Mesothelial cell of epicardium (in vitro differentiated cells): ENCODE results near the gene ELMO1. TPM values are rescaled to one million over a fixed set of nuclear protein-coding genes. Genes with fewer than 3 reads are reported as not detected.

Source experiments
- DNase-seq, 2 experiments: peaks; one replicate each; pipeline ENCODE4 v3.0.0; 2021; ENCODE audit warnings: low spot score in 2 of 2; ENCODE audit not compliant: unreplicated experiment in 2 of 2
- H3K27ac Mint-ChIP-seq: 2 replicates; pipeline ENCODE4 v1.8.0; 2021; ENCODE audit warnings: mixed read lengths
- H3K27me3 Mint-ChIP-seq: 2 replicates; pipeline ENCODE4 v1.8.0; 2021; ENCODE audit warnings: low read depth, mixed read lengths
- H3K36me3 Mint-ChIP-seq: 2 replicates; pipeline ENCODE4 v1.8.0; 2021; ENCODE audit warnings: mixed read lengths
- H3K4me1 Mint-ChIP-seq: 2 replicates; pipeline ENCODE4 v1.8.0; 2021; ENCODE audit warnings: mixed read lengths
- H3K4me3 Mint-ChIP-seq: 2 replicates; pipeline ENCODE4 v1.8.0; 2021; ENCODE audit warnings: mild to moderate bottlenecking, moderate library complexity, mixed read lengths
- H3K9me3 Mint-ChIP-seq: 2 replicates; pipeline ENCODE4 v1.8.0; 2021; ENCODE audit warnings: mixed read lengths
- CTCF ChIP-seq: fragments of 200-600 bp; sonication (generic); IDR thresholded peaks from one replicate; pipeline ENCODE4 v1.5.0; 2021; ENCODE audit warnings: antibody characterized with exemption; ENCODE audit not compliant: unreplicated experiment
- total RNA-seq: library from RNA; stranded (reverse); gene quantifications from 3 replicates; pipeline ENCODE4 v1.2.1, GENCODE V29; 2021

ELMO1 gene
- total RNA-seq, 1 donor from 2014 or later, result 9.6 TPM

- H3K4me3 Mint-ChIP-seq, result no peak overlapping the region
- H3K27me3 Mint-ChIP-seq, result no peaks in the 10 kb centered on the region
- H3K36me3 Mint-ChIP-seq, result no peaks in the 10 kb centered on the region
- H3K4me1 Mint-ChIP-seq, result peaks cover 20% of the 10 kb centered on the region
- no peaks in the 10 kb centered on the region for H3K9me3 Mint-ChIP-seq
- TF ChIP-seq CTCF, result no peak
- H3K27ac Mint-ChIP-seq, result no peak overlapping the region
- DNase-seq, result no peak
These were observed 544.6 kb downstream of the ELMO1 start for GRCh38 chr7:36904101-36904500.

- Mint-ChIP-seq H3K4me1 (peaks cover 11% of the 10 kb centered on the region), H3K27ac (no peak overlapping the region), H3K9me3 (no peaks in the 10 kb centered on the region), H3K36me3 (no peaks in the 10 kb centered on the region), H3K4me3 (no peak overlapping the region), H3K27me3 (no peaks in the 10 kb centered on the region)
- TF ChIP-seq CTCF, result no peak
- no peak for DNase-seq
These were observed 547.5 kb downstream of the ELMO1 start for GRCh38 chr7:36900988-36901710.

GRCh38 chr7:36898186-36898585 is 550.5 kb downstream of the ELMO1 start:
- H3K4me3 Mint-ChIP-seq, result no peak overlapping the region
- DNase-seq, result no peak
- no peak overlapping the region for H3K27ac Mint-ChIP-seq
- no peak for TF ChIP-seq CTCF
- no peaks in the 10 kb centered on the region for H3K27me3 Mint-ChIP-seq
- H3K4me1 Mint-ChIP-seq, result peaks cover 2% of the 10 kb centered on the region
- no peaks in the 10 kb centered on the region for H3K36me3 Mint-ChIP-seq
- H3K9me3 Mint-ChIP-seq, result no peaks in the 10 kb centered on the region

- H3K27me3 Mint-ChIP-seq, result no peaks in the 10 kb centered on the region
- H3K9me3 Mint-ChIP-seq, result no peaks in the 10 kb centered on the region
- no peak overlapping the region for H3K27ac Mint-ChIP-seq
- TF ChIP-seq CTCF, result no peak
- no peaks in the 10 kb centered on the region for H3K36me3 Mint-ChIP-seq
- no peak for DNase-seq
- peaks cover 2% of the 10 kb centered on the region for H3K4me1 Mint-ChIP-seq
- no peak overlapping the region for H3K4me3 Mint-ChIP-seq
These were observed 551.6 kb downstream of the ELMO1 start for GRCh38 chr7:36896956-36897590.

- Mint-ChIP-seq H3K27me3 (no peaks in the 10 kb centered on the region), H3K9me3 (no peaks in the 10 kb centered on the region), H3K27ac (no peak overlapping the region), H3K4me3 (no peak overlapping the region), H3K4me1 (peaks cover 2% of the 10 kb centered on the region), H3K36me3 (no peaks in the 10 kb centered on the region)
- no peak for TF ChIP-seq CTCF
- DNase-seq, result no peak
These were observed 552.2 kb downstream of the ELMO1 start for GRCh38 chr7:36896418-36896817.
